HG03025 (cell line): ENCODE results near the gene CDKAL1.
A peak's percentile ranks its signal among the peaks of the same experiment; 100 is the strongest.

ENCODE experiments used
- ATAC-seq: cut with Tn5 transposase; IDR thresholded peaks from one replicate; pipeline ENCODE4 v1.9.1; 2021; ENCODE audit warnings: mild to moderate bottlenecking, moderate library complexity; ENCODE audit not compliant: unreplicated experiment, low FRiP score

CDKAL1 gene

GRCh38 chr6:20664250-20664649 is 130.0 kb downstream of the CDKAL1 start:
- no peak for ATAC-seq

- no peak for ATAC-seq
Observed at GRCh38 chr6:20665290-20665689, 131.0 kb downstream of the CDKAL1 start.

DNA sequence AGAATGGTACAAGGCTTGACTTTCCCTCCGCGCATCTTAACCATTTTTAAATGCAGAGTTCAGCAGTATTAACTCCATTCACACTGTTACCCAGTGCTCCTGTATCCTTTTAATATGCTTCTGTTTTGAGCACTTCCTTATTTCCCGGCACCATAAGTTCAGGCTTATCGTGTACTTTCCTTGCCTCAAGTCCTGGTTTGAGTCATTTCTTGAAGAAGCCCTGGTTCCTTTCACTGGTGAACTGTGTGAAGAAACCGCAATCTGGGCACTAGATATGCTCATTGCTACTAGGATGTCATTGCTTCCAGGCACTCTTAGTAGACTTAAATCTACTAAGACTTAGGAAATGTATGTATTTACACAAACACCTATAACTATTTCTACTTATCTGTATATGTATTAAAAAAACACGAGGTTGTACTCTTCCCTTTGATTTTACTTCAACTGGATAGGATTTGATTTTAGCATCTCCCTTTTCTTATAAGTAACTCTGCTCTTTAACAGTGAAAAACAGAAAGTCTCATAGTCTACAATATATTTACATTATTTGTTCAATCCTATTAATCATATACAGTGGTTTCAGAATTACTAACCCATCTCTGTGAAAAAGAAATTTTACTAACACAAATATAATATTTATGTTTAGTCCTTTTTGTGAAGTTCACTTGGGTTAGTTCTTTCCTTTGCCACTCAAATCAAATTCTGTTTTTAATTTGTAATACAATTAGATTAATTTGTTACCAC is 135.5 kb downstream of the CDKAL1 start:
- peak; percentile 75 for ATAC-seq

GRCh38 chr6:20670750-20671149 is 136.5 kb downstream of the CDKAL1 start:
- ATAC-seq: no peak

DNA sequence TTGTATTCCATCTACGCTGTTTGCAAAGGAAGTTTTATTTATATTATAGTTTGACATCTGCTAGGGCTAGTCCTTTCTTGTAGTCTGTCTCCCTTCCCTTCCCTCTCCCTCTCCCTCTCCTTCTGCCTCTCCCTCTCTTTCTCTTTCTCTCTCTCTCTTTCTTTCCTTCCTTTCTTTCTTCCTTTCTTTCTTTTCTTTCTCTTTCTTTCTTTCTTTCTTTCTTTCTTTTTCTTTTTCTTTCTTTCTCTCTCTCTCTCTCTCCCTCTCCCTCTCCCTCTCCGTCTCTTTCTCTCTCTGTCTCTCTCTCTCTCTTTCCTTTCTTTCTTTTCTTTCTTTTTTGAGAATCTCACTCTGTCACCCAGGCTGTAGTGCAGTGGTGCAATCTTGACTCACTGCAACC is 137.8 kb downstream of the CDKAL1 start:
- ATAC-seq: no peak

- ATAC-seq: no peak
Observed at GRCh38 chr6:20673458-20673857, 139.2 kb downstream of the CDKAL1 start.

GRCh38 chr6:20674664-20675063 is 140.4 kb downstream of the CDKAL1 start:
- no peak for ATAC-seq

DNA sequence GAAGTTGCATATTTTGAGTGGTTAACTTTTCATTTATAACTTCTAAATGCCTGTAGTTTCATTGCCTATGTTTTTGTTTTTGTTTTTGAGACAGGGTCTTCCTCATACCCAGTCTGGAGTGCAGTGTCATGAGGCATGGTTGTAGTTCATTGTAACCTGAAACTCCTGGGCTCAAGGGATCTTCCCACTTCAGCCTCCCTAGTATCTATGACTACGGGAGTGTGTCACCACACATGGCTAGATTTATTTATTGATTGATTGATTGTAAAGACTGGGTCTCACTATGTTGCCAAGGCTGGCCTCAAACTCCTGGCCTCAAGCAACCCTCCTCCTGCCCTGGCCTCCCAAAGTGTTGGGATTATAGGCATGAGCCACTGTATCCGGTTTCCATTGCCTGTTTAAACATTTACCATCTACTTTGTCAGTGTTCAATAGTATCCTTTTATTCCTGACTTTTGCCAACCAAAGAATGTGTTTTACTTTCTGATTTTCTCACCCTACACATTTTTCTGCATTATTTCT is 144.6 kb downstream of the CDKAL1 start:
- no peak for ATAC-seq

GRCh38 chr6:20680697-20681165 is 146.5 kb downstream of the CDKAL1 start:
- ATAC-seq: peak; percentile 55

DNA sequence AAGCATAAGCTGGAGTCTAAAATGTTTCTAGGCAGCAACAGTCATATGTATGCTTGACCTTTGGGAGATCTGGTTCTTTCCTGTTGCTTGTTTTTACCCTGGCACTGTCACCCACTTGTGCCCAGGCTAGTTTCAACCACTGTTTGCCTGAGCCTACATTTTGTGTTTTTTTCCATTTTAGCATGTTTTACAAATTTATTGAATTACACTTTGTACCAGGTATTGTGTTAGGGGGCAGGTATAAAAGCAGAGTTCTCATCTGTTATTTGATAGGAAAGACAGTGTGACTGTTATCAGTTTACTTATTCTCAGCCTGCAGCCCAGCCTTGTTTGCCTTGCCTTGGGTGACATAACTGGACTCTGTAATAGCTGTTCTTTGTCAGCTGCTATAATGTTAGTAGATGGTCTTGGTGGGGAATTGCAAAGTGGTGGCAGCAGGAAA is 147.0 kb downstream of the CDKAL1 start:
- peak; percentile 20 for ATAC-seq

GRCh38 chr6:20684474-20684873 is 150.2 kb downstream of the CDKAL1 start:
- no peak for ATAC-seq

- no peak for ATAC-seq
Observed at GRCh38 chr6:20686142-20686541, 151.9 kb downstream of the CDKAL1 start.

- ATAC-seq: no peak
Observed at GRCh38 chr6:20687494-20687893, 153.2 kb downstream of the CDKAL1 start.

DNA sequence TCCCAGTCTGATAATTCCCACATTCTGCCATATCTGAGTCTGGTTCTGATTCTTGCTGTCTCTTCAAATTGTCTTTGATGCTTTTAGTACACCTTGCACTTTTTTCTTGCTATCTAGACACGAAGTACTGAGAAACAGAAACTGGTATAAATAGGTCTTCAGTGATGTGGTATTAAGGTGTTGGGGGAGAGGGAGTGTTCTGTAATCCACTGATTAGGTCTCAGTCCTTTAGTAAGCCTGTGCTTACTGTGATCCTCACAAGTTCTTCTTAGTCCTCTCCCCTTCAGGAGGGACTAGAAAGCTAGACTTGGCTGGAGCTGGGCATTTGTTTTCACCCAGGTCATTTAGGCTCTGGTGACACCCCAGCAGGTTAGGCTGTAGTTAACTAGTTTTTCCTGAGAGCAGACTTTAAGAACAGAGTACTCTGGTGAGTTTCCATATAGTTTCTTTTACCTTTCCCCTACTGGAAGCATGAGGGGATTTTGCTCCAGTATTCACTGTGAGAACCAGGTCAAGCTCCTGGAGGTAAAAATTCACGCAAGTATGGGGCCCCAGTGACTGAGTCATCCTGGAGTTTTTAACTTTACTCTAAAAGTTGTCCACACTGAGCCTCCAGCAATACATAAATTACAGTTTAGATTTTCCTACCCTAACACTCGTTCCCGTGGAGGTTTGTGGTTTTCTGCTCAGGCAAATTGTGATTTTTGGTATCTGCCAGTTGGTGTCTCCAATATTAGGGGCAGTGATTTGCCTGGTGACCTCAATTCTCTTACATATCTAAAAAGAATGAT is 154.6 kb downstream of the CDKAL1 start:
- peak; percentile 75 for ATAC-seq

- no peak for ATAC-seq
Observed at GRCh38 chr6:20691185-20691584, 156.9 kb downstream of the CDKAL1 start.

- ATAC-seq: no peak
Observed at GRCh38 chr6:20692023-20692422, 157.8 kb downstream of the CDKAL1 start.

- ATAC-seq: no peak
Observed at GRCh38 chr6:20693466-20694063, 159.3 kb downstream of the CDKAL1 start.

- no peak for ATAC-seq
Observed at GRCh38 chr6:20696676-20697075, 162.4 kb downstream of the CDKAL1 start.

GRCh38 chr6:20698675-20699074 is 164.4 kb downstream of the CDKAL1 start:
- no peak for ATAC-seq

GRCh38 chr6:20699402-20699801 is 165.1 kb downstream of the CDKAL1 start:
- ATAC-seq: no peak

DNA sequence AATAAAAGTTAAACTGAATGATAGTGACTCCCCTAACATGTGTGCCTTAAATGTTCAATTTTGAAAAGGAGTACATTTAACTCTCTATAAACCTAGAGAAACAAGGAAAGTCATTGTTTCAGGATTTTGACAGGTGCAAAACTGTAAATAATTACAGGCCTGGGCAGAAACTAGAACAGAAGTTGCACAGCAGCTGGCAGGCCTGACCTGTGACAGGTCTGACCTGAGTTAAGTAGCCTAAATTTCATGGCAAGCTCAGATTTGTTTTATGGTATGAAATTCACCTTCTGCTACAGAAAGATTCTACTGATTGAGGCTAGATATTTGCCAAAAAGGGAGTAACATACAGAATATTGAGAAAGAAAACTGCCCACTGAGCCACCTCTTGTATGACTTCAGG is 166.1 kb downstream of the CDKAL1 start:
- no peak for ATAC-seq
